HG03575 (cell line): ENCODE results near the gene CAMKV.
"Not testable (repeated sequence)": the region's sequence is repeated elsewhere in the genome, so short reads cannot be mapped to it uniquely, and the experiment has no call there.

Source experiments
- ATAC-seq: cut with Tn5 transposase; IDR thresholded peaks from one replicate; pipeline ENCODE4 v1.9.1; 2021; ENCODE audit not compliant: unreplicated experiment, insufficient number of reproducible peaks, low FRiP score; ENCODE audit errors: extremely low read depth

Gene CAMKV

GRCh38 chr3:49864505-49864904, 5.2 kb downstream of the CAMKV start:
- ATAC-seq: no peak

DNA sequence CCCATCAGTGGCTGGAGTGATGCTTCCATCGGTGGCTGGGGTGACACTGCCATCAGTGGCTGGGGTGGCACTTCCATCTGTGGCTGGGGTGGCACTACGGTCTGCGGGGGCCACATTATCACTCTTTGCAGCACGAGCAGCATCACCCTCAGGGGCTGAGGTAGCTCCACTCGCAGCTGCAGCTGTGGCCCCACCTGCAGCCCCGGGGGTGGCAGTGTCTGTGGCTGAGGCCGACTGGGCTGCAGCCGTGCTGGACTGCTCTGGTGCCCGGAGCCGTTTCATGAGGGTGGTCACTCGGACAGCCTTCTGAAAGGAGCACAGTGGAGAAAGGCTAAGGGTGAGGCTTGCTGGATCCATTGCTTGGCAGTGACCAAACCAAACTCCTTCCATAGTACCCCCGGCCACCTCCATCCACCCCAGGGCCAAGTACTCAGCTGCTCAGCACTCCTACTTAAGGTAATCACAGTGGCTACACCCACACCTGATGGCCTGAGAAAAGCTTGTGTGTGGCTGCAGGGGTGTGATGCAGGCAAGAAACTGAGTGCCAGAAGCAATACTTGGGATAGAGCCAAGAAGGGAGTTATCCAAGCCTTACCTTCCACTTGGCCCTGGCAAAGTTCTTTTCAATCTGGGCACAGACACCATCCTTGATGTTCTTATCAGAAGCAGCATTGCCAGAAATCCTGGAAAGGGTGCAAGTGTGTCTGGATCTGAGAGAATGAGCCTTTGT, 10.0 kb downstream of the CAMKV start:
- ATAC-seq: no peak

DNA sequence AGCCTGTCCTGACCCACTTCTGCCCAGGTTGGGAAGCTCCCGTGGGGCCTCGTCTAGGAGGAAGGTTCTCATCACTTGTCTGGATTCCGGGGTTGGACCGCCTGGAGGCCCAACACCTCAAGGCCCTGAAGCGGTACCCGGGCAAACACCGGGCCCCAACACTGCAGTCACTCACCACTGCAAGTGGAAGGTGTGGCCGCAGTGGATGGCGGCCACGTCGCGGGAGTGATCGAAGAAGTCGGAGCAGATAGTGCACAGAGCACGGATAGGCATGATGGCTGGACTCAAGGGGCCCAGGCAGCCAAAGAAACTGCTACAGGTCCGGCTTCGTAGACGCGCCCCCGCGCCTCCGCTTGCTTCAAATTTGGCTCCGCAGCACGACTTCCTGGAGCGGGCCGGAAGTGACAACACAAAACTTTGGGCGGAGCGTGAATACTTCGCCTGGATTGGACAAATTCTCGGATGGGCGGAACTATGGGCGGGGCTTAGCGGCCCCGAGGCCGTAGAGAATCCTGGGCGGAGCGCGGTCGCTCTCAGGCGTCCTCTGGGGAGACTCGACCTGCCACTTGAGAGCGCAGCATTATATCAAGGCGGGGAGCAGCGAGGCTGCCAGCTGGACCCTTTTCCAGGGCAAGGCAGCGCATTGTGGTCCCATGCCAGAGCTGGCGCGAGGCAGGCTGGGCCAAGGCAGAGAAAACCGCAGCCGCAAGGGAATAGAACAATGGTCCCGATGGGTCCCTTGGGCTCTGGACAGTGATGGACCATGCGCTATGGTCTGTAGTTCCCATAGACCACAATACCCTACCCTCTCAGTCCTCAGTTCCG, 13.3 kb downstream of the CAMKV start, which contains the start of gene TRAIP:
TRAIP (minus strand) TSS at position 384 of the 825 bp plus-strand sequence; CDS start at position 273, 111 bp downstream.
- peak; percentile 54 for ATAC-seq

- no peak for ATAC-seq
Measured at GRCh38 chr3:49855662-49856061, 14.0 kb downstream of the CAMKV start.

DNA sequence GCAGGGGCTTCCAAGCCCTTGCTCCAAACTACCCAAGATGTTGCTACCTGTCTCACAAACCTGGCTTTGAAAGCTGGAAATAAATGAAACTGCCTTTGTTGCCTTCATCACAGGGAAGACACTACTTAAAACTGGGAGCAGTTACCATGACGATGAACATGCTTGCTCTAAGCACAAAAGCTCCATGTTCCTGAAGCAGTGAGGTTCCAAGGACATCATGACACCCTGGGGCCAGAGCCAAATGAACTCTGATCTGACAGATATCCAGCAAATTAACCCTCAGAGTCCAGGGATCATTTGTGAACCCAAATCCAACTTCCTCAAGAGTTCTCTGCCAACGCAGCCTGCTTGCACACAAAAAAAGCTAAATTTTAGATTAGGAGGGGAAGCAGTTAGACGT, 24.0 kb downstream of the CAMKV start:
- ATAC-seq: no peak

DNA sequence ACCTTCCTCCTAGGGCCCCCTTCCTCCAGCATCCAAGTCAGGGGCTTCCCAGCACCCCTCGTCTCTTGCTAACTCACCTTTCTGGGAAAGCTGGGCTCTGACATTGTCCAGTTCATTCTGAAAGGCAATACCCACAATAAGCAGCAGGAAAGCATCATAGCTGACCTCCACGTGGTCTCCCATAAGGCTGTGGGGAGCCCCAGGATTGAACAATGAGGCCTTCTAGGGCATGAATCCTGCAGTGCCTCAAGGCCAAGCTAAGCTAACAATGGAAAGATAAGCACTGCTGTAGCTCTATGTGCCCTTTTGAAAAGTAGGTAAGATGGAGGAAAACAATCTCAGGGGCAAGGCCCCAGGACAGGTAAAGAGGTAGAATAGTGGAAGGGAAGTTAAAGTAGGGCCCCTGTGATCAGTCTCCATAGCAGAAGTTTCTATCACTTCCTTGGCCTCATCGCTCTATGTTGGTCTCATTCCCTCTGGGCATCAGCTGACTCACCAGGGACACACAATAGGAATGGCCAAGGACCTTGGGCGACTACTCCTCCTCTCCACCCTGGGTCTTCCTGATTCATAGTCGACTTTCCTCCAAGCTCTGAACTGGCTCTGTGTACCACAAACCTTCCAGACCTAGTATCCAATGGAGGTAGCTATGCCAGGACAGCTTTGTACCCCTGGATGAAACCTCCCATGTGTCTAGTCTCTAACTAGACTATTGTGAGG, 25.1 kb downstream of the CAMKV start:
- ATAC-seq: no peak

GRCh38 chr3:49842843-49843517, 26.7 kb downstream of the CAMKV start:
- ATAC-seq: no peak

DNA sequence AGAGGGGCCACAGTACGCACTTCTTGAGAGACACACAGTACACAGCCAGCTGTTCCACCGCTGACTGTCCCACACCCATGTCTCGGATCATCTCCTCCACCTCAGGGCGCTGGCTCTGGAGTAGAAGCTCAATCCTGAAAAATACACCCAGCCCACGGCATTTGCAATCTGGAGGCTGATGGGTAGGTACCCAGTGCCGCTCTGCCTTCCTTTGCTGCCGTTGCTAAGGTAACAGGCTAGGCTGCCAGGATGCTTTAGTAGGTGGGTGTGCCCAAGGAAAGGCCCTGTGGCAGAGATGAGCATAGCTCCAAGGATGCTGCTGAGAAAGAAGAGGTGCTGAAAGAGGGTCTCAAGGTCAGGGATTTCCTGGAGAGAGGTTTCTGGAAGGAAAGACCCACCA, 27.9 kb downstream of the CAMKV start:
- no peak for ATAC-seq

DNA sequence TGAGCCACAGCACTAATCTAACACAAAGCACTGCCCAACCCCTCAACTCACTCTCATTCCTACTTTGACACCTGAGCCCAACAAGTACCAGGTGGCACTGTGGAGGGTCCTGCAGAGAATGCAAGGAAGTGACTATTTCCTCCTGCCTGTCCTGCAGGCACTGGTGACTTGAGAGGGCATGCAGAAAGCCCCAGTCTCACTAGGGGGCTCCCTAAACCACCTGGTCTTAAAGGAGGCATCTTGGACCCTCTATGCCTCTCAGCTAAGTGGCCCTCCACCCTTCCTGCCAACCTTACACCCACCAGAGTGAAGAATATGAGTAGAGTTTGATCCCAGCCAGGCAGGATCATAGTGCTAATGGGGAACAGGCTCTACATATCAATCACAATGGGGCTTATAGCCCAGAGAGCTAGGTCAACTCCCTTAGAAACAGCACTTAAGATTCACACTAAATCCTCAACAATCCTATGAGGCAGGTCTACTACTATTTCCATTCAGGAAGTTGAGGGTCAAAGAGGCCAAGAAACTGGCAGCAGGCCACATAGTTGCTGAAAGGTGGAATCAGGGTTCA, 28.5 kb downstream of the CAMKV start:
- ATAC-seq: no peak

DNA sequence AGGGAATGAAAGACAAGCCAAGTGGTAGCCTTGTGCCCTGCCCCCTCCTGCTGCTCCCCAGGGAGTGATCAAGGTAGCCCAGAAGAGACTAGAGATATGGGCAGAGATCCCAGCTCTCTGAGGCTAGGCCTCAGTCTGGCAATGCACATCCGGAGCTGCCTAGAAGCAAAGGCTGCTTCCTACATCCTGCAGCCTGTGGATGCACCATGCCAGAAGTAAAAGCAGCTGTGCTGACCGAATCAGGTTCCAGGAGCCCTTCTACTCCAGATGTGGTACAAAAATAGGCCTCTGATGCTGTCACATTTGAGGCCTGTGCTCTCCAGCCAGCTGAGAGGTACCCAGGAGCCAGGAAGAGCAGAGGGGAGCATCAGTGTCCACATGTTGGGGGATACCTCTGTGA, 29.3 kb downstream of the CAMKV start:
- ATAC-seq: no peak

- ATAC-seq: no peak
Measured at GRCh38 chr3:49839193-49839809, 30.4 kb downstream of the CAMKV start.

GRCh38 chr3:49831341-49831740, 38.4 kb downstream of the CAMKV start:
- ATAC-seq: no peak

GRCh38 chr3:49826016-49826415, 43.7 kb downstream of the CAMKV start:
- no peak for ATAC-seq

- ATAC-seq: not testable (repeated sequence)
Measured at GRCh38 chr3:49823131-49823530, 46.6 kb downstream of the CAMKV start.

GRCh38 chr3:49813497-49814174, 56.1 kb downstream of the CAMKV start, which contains the start of gene UBA7:
Gene UBA7, minus strand, starts transcription at chr3:49813953. Its CDS starts 166 bp downstream, at chr3:49813787.
- ATAC-seq: no peak

GRCh38 chr3:49812916-49813496, 56.7 kb downstream of the CAMKV start:
- ATAC-seq: no peak
